Activated T-cell treated with anti-CD3 and anti-CD28 coated beads, Interleukin-2, amount 50 U/mL, for 24 hours (primary cell): ENCODE results near the gene SLC46A3.
A peak's percentile ranks its signal among the peaks of the same experiment; 100 is the strongest.

Experiments used
- DNase-seq: peaks from one replicate; pipeline ENCODE4 v3.0.0-alpha.2; 2020
- H3K27ac Mint-ChIP-seq: 2 replicates; pipeline ENCODE4 v1.8.0; 2020; ENCODE audit warnings: mild to moderate bottlenecking, mixed read lengths
- H3K27me3 Mint-ChIP-seq: 2 replicates; pipeline ENCODE4 v1.8.0; 2020; ENCODE audit warnings: mixed read lengths
- H3K36me3 Mint-ChIP-seq: 2 replicates; pipeline ENCODE4 v1.8.0; 2020; ENCODE audit warnings: low read depth, mixed read lengths
- H3K4me1 Mint-ChIP-seq: 2 replicates; pipeline ENCODE4 v1.8.0; 2020; ENCODE audit warnings: low read depth, mixed read lengths
- H3K4me3 Mint-ChIP-seq: 2 replicates; pipeline ENCODE4 v1.8.0; 2020; ENCODE audit warnings: mild to moderate bottlenecking, moderate library complexity, mixed read lengths
- H3K9me3 Mint-ChIP-seq: 2 replicates; pipeline ENCODE4 v1.8.0; 2020; ENCODE audit warnings: mixed read lengths

Gene SLC46A3

DNA sequence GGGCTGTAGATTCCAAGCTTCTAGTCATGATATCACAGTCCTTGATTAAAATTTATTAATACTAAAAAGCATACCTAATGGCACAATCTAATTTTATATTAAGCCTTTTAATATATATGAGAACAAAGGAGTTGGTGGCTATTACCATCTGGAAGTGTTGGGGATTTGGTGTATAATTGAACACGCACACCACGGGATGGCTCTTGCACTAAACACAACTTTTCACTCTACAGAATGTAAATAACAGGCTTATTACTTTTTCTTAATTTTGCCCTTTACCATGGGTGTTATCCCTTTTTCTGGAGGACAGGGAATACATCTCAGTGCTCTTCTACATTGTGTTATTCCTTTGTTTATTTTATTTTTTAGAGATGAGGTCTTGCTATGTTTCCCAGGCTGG is 38.2 kb downstream of the SLC46A3 start:
- no peak for DNase-seq
- Mint-ChIP-seq H3K36me3 (peaks cover 44% of the 10 kb centered on the region), H3K4me1 (peaks cover 2% of the 10 kb centered on the region), H3K27ac (peak overlapping the region; percentile 37), H3K4me3 (no peak overlapping the region), H3K27me3 (no peaks in the 10 kb centered on the region), H3K9me3 (no peaks in the 10 kb centered on the region)

DNA sequence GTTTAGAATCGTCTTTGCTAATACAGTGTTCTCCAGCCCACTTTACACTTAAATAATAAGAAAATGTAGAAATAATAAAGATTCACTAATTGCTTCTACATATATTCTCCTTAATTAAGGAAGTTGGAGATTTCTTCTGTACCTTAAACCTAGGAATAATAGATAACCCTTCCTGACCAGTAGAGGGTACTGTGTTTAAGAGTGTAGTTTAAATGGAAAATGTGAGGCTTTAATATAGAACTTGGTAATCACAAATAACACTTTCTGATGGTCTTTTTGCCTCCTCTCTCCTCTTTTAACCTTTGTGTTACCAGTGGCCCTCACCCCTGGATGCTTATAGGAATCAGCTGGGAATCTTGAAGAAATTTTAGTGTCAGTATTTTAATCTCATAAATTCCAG is 39.1 kb downstream of the SLC46A3 start:
- H3K36me3 Mint-ChIP-seq, result peaks cover 53% of the 10 kb centered on the region
- peaks cover 2% of the 10 kb centered on the region for H3K4me1 Mint-ChIP-seq
- no peak overlapping the region for H3K4me3 Mint-ChIP-seq
- H3K27me3 Mint-ChIP-seq, result no peaks in the 10 kb centered on the region
- H3K27ac Mint-ChIP-seq, result peak overlapping the region; percentile 79
- no peak for DNase-seq
- H3K9me3 Mint-ChIP-seq, result no peaks in the 10 kb centered on the region

DNA sequence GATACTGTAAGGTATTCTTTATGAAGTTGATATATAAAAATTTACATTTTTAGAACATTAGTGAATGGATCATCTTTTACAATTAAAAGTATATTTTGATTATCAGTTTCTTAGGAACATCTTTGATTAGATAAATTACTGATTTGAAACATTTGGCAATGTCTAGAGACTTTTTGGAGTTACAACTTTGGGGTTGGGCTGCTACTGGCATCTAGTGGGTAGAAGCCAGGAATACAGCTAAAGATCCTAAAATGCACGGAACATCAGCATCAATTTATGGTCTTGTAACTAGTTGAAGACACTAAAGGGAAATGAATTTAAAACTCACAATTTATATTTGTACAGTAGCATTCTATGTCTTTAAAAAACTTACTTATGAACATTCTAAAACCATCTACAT is 40.0 kb downstream of the SLC46A3 start:
- Mint-ChIP-seq H3K27me3 (no peaks in the 10 kb centered on the region), H3K27ac (no peak overlapping the region), H3K36me3 (peaks cover 62% of the 10 kb centered on the region), H3K9me3 (no peaks in the 10 kb centered on the region), H3K4me3 (no peak overlapping the region), H3K4me1 (peaks cover 2% of the 10 kb centered on the region)
- DNase-seq, result no peak

DNA sequence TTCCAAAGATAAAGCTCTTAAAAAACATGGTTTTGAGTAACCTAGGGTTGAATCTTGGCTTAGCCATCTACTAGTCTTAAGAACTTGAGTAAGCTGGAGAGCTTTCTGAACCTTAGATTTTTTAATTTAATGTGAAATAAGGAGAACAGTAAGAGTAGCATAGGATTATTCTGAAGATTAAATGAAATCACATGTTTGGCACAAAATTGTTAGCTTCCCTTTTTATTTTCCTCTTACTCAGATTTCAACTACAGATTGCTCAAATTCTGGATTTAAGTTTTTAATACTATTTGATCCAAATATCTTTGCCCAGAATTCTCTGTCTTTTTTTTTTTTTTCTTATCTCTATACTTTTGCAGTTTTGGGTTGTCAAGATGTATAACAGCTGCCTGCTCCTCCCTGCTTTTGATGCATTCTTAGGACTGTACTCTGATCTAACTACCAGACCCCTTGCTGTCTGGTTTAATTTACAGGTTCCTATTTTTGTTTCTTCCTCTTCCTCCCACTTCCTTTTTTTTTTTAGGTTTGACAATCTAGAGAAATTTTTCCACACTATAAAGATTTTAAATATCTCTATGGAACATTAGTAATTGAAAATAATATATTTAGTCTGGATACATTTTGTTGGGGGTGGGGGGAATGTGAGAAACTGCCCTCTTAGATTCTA is 47.5 kb downstream of the SLC46A3 start:
- Mint-ChIP-seq H3K27me3 (no peaks in the 10 kb centered on the region), H3K9me3 (no peaks in the 10 kb centered on the region), H3K4me1 (peaks cover 25% of the 10 kb centered on the region), H3K4me3 (no peak overlapping the region), H3K36me3 (peaks cover 98% of the 10 kb centered on the region), H3K27ac (peak overlapping the region; percentile 67)
- DNase-seq, result no peak

DNA sequence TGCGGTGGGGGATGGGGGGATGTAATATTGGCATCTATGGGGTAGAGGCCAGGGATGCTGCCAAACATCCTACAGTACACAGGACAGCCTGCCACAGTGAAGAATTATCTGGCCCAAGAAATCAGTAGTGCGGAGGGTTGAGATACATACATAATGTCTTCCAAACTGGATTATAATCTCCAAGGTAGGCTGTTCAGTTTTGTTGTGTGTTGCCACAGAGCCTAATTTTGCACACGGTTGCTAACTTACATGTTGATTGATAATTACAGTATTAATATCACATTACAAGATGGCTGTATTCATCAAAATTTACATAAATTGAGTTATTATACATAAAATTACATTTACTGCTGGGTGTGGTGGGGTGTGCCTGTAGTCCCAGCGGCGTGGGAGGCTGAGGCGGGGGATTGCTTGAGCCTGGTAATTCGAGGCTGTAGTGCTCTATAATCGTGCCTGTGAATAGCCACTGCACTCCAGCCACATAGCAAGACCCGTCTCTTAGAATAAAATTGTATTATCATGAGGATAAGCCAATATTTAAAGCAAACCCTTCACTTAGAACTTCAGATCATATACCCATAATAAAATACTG is 51.8 kb downstream of the SLC46A3 start:
- peaks cover 96% of the 10 kb centered on the region for H3K36me3 Mint-ChIP-seq
- H3K9me3 Mint-ChIP-seq, result no peaks in the 10 kb centered on the region
- H3K27me3 Mint-ChIP-seq, result no peaks in the 10 kb centered on the region
- no peak overlapping the region for H3K4me3 Mint-ChIP-seq
- DNase-seq, result no peak
- H3K27ac Mint-ChIP-seq, result peak overlapping the region; percentile 9
- peaks cover 46% of the 10 kb centered on the region for H3K4me1 Mint-ChIP-seq

DNA sequence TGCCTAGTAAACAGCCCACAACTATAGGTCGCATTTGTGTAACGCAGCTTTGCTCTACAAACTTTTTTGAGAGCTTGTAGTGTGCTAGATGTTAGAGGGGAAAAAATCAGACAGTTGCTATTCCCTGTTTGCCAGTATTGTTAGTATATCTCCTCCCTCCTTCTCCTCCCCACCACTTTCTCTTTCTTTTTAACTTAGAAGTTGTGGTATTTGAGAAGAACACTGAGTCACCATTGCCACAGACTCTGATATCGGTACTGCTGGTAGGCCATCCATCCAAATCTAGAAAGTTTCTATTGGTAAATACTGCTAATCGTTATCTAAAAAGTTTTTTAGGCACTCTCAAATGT is 59.2 kb downstream of the SLC46A3 start:
- Mint-ChIP-seq H3K4me3 (peak overlapping the region; percentile 98), H3K9me3 (no peaks in the 10 kb centered on the region), H3K27me3 (no peaks in the 10 kb centered on the region), H3K36me3 (peaks cover 72% of the 10 kb centered on the region), H3K4me1 (peaks cover 59% of the 10 kb centered on the region), H3K27ac (peak overlapping the region; percentile 99)
- no peak for DNase-seq

DNA sequence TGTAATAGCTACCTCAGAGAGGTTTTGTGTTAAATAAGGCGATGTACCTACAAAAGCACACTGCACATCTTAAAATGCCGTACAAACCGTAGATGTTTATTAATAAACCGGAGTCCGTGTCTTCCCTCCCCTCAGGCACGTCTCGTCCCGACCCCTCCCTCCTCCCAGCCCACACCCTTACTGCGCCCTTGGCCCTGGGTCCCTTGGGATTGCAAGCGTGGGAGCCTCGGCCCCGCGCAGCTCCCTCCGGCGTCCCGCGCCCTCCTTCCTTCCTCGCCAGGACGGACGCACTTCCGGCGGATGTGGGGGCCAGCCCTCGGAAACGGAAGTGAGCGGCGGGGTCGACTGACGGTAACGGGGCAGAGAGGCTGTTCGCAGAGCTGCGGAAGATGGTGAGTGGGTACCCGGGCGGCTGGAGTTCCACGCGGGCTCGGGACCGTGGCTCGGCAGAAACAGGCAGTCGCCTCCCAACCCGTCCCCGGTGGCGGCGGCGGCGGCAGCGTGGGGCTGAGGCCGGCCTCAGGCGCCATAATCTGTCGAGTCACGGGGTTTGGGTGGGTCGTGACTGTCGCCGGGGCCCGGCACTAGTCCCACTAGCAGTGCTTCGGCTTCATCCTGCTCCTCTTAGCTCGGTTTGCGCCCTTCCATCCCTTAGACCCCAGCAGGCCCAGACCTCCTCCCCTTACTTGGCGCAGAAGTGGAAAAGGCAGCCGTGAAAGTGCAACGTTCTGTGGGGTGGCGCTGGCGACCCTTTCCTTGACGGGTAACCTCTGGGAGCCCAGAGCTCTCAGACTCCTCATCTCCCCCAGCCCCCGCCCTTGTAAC is 59.8 kb downstream of the SLC46A3 start, which contains the start of gene POMP:
POMP (plus strand) TSS at position 335 of the 825 bp plus-strand sequence; CDS start at position 390, 55 bp downstream.
- H3K27ac Mint-ChIP-seq, result peak within 1 kb of the TSS; percentile 99
- no peaks in the 10 kb centered on the region for H3K27me3 Mint-ChIP-seq
- H3K36me3 Mint-ChIP-seq, result peaks cover 68% of the 10 kb centered on the region
- DNase-seq, result peak; percentile 95
- peaks cover 58% of the 10 kb centered on the region for H3K4me1 Mint-ChIP-seq
- no peaks in the 10 kb centered on the region for H3K9me3 Mint-ChIP-seq
- H3K4me3 Mint-ChIP-seq, result peak within 1 kb of the TSS; percentile 98

DNA sequence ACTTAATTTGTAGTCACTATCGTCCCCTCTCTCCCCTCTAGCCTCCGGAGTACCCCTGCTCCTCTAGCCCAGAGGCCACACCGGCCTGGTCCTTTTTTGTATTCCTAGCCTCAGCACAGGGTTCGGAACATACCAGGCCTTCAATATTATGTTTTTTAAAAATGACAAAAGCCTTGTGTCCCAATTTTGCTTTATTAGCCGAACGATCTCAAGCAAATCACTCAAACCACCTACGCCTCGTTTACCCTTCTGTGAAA is 60.3 kb downstream of the SLC46A3 start:
- Mint-ChIP-seq H3K36me3 (peaks cover 66% of the 10 kb centered on the region), H3K27me3 (no peaks in the 10 kb centered on the region), H3K27ac (peak overlapping the region; percentile 99), H3K9me3 (no peaks in the 10 kb centered on the region), H3K4me3 (peak overlapping the region; percentile 98), H3K4me1 (peaks cover 56% of the 10 kb centered on the region)
- no peak for DNase-seq

DNA sequence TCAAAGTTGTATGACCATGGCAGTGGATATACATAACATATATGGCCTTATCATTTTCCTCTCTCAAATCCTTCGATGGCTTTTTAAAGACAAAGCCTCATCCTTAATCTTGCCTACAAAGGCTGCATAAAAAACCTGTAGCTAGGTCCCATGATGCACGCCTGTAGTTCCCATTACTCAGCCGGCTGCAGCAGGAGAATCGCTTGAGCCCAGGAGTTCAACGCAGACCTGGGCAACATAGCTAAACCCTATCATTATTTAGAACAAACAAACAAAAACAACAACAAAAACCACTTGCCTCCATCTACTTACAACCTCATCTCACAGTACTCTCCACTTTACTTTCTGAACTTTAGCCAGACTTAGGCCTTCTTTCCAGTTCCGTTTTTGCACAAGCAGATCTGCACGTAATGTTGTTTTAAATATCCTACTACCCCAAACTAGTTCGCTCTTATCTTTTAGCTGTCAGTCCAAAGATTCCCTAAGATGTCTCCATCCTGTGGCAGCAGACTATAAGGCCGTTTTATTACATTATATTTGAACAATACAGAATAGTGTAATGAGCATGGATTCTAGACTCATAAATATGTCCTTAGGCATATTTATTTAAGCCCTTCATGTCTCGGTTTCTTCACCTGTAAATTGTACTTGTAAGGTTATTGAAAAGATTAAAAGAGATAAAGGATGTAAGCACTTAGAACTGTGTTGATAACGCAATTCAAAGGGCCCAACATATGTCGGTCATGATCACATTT is 60.8 kb downstream of the SLC46A3 start:
- Mint-ChIP-seq H3K36me3 (peaks cover 66% of the 10 kb centered on the region), H3K9me3 (no peaks in the 10 kb centered on the region), H3K4me1 (peaks cover 55% of the 10 kb centered on the region), H3K27ac (peak overlapping the region; percentile 99), H3K27me3 (no peaks in the 10 kb centered on the region), H3K4me3 (peak overlapping the region; percentile 98)
- no peak for DNase-seq

DNA sequence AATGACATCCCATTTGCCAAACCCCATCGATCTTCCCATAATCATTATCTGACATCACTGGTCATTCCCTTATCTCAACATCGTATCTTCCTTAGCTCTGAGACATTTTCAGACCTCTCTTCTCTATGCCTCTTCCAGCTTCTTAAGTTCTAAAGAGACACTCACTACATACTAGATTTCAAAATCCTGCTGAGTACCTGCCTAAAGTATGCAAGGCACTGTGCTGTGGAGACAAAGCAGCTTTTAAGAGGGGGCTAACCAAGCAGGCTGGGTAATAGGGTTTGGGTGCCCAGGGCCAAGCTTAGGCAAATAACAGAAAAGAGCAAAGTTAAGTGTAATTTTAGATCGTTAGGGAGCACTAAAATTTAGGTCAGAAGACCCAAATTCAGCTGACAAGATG is 63.2 kb downstream of the SLC46A3 start:
- H3K27ac Mint-ChIP-seq, result no peak overlapping the region
- no peak overlapping the region for H3K4me3 Mint-ChIP-seq
- no peaks in the 10 kb centered on the region for H3K9me3 Mint-ChIP-seq

DNA sequence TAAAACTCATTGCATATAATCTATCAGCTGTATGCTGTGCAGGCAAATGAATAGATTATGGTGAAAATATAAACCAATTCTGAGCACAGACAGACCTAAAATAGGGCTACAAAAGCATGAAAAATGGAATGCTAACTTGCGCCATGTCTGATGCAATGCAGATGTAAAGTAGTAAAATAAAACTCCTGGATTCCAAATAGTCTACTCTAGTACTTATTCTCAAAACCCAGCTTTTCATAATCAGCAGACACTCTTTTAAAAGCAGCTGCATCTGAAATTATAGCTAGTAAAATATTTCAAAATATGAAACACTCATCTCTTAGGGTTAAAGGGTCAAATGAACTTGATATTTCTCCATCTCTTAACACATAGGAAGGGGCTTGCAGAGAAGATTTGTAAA is 64.5 kb downstream of the SLC46A3 start:
- DNase-seq, result no peak
- Mint-ChIP-seq H3K27me3 (no peaks in the 10 kb centered on the region), H3K4me3 (no peak overlapping the region), H3K36me3 (peaks cover 40% of the 10 kb centered on the region), H3K27ac (no peak overlapping the region), H3K4me1 (peaks cover 55% of the 10 kb centered on the region), H3K9me3 (no peaks in the 10 kb centered on the region)

More for the DNA sequence above, 63.2 kb downstream of the SLC46A3 start:
- no peaks in the 10 kb centered on the region for H3K27me3 Mint-ChIP-seq
- H3K36me3 Mint-ChIP-seq, result peaks cover 50% of the 10 kb centered on the region
- no peak for DNase-seq
- peaks cover 51% of the 10 kb centered on the region for H3K4me1 Mint-ChIP-seq

DNA sequence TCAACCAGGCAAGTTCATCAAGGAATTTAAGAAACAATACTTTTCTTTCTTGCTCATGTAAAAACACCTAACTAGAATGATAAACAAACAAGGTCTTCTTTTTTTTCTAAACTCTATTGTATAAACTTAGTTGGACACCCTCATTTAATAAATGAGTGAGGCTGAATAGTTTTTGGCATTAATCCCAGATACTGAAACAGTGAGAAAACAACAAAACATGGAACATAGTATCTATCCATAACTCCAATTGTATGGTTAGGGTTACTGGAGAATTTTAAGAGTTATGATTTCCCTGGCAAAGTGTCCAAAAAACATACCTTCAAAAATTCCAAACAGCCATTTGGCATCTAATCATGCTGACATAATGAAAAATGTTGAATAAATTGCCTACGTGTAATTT is 65.7 kb downstream of the SLC46A3 start:
- DNase-seq, result no peak
- Mint-ChIP-seq H3K36me3 (peaks cover 30% of the 10 kb centered on the region), H3K27me3 (no peaks in the 10 kb centered on the region), H3K4me1 (peaks cover 61% of the 10 kb centered on the region), H3K27ac (no peak overlapping the region), H3K9me3 (no peaks in the 10 kb centered on the region), H3K4me3 (no peak overlapping the region)

DNA sequence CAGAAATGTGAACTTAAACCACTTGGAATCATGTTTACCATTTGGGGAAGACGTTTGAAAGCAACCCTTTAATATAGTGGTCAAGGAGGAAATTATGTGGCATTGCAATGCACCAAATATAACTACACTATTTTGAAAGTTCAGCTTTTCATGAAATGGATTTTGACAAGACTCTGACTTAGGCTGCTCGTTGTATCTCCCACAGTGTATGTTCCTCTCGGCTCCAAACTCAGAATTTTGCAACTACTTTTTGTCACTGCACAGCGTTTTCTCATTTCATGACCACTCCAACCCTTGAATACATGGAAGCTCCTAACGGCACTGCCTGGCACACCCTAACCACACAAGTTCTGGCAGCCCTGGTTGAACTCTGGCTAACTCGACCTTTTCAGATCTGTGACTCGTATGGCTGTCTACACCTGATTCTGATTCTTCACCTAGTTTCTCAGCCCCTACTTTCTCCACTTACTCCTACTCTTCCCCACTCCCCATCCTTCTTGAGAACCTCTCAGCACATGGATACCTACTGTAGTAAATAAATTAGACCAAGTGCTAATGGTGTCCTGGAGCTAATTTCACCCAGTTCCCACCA is 66.9 kb downstream of the SLC46A3 start:
- Mint-ChIP-seq H3K27me3 (no peaks in the 10 kb centered on the region), H3K4me1 (peaks cover 56% of the 10 kb centered on the region), H3K27ac (peak overlapping the region; percentile 34), H3K4me3 (no peak overlapping the region), H3K9me3 (no peaks in the 10 kb centered on the region), H3K36me3 (peaks cover 22% of the 10 kb centered on the region)
- no peak for DNase-seq

DNA sequence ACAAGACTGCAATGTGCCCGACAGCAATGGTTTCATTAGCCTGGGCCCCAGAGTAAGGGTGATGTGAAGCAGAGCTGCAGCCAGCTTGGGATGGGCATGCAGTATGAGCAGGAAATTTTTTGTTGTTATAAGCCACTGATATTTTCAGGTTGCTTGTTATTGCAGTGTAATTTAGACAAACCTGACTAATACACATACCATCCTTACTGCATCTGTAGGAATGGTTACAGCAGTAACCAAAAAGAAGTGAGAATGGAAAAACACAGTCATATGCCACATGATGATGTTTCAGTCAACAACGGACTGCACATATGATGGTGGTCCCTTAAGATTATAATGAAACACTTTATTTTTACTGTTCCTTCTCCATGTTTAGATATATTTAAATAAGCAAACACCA is 68.5 kb downstream of the SLC46A3 start:
- no peaks in the 10 kb centered on the region for H3K9me3 Mint-ChIP-seq
- H3K36me3 Mint-ChIP-seq, result peaks cover 18% of the 10 kb centered on the region
- no peak for DNase-seq
- peaks cover 45% of the 10 kb centered on the region for H3K4me1 Mint-ChIP-seq
- peak overlapping the region; percentile 70 for H3K27ac Mint-ChIP-seq
- H3K27me3 Mint-ChIP-seq, result no peaks in the 10 kb centered on the region
- H3K4me3 Mint-ChIP-seq, result no peak overlapping the region
